ENCODE results near the gene AK8.

AK8 gene, protein sequence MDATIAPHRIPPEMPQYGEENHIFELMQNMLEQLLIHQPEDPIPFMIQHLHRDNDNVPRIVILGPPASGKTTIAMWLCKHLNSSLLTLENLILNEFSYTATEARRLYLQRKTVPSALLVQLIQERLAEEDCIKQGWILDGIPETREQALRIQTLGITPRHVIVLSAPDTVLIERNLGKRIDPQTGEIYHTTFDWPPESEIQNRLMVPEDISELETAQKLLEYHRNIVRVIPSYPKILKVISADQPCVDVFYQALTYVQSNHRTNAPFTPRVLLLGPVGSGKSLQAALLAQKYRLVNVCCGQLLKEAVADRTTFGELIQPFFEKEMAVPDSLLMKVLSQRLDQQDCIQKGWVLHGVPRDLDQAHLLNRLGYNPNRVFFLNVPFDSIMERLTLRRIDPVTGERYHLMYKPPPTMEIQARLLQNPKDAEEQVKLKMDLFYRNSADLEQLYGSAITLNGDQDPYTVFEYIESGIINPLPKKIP

DNA sequence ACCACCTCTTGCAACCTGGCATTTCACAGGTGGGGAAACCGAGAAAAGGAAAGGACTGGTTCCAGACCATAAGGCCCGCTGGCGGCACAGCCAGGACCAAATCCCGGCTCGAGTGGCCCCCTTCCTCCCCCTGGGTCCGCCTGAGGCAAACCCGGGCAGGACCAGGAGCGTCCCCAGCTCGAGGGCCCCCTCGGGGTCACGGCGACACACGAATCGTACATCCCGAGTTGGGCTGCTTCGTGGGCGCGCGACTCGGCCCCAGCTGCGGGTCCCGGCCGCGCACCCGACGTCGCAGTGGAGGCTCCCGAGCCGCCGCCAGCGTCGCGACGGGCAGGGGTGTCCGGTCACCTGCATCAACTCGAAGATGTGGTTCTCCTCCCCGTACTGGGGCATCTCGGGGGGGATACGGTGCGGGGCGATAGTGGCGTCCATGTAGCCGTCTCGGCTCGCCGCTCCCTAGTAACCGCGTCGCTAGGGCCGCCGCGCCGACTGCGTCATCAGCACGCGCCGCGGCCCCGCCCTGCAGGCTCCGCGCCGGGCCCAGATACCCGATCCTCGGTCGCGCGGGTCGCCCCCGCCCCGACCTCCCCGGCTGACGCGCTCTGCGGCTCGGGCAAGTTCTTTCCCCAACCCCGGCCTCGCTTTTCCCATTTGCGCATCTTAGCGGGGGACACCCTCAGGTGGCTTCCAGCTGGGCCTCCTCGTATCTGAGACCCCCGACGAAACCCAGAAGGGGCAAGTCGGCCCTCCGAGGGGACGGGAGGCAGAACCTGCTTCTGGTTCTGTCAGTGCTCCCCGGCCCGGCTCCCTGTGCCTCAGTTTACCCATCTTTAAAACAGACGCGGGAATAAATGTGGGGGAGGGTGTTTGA, at the start of gene AK8:
TSS of gene AK8 (minus strand) at position 461 of the 871 bp plus-strand sequence. CDS start at position 432, 29 bp downstream.
- peak; percentile 88 for DNase-seq

DNA sequence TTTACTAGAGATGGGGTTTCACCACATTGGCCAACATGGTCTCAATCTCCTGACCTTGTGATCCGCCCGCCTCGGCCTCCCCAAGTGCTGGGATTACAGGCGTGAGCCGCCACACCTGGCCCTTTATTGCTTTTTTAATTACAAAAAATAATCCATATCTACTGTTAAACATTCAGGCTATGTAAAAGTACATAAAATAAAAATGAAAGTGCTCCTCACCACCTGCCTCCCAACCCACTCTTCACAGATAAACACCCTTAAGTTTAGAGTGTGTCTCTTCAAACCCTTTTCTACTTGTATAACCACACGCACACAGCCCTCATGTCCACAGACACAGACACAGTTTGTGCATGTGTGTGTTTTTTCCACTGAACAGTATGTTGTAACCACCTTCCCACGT, 49.6 kb upstream of the AK8 start:
- DNase-seq = no peak

GRCh38 chr9:132923346-132923902, 45.3 kb upstream of the AK8 start:
- no peak for DNase-seq

- DNase-seq = no peak
These were observed 41.7 kb upstream of the AK8 start for GRCh38 chr9:132919614-132920268.

GRCh38 chr9:132914924-132915323, 36.8 kb upstream of the AK8 start:
- DNase-seq = no peak

GRCh38 chr9:132912131-132912530, 34.0 kb upstream of the AK8 start:
- no peak for DNase-seq

DNA sequence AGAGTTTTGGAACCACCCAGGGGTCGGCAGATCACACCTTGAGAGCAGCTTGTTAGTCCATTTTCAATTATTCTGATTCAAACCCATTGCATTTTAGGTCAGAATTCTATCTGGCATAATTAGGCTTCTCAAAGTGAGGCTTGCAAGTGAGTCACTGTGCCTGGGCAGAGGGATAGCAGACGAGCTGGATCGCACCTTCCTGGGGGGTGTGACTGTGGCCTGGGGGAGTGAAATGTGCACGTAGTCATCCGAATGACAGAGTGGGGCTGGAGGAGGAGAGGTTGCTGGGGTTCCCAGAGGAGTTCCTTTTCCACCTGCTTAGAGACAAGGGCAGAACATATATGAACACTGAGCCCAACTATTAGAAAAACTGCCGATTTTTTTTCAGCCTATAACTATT, 32.3 kb upstream of the AK8 start:
- no peak for DNase-seq

- DNase-seq = no peak
These were observed 31.2 kb upstream of the AK8 start for GRCh38 chr9:132909311-132909710.

DNA sequence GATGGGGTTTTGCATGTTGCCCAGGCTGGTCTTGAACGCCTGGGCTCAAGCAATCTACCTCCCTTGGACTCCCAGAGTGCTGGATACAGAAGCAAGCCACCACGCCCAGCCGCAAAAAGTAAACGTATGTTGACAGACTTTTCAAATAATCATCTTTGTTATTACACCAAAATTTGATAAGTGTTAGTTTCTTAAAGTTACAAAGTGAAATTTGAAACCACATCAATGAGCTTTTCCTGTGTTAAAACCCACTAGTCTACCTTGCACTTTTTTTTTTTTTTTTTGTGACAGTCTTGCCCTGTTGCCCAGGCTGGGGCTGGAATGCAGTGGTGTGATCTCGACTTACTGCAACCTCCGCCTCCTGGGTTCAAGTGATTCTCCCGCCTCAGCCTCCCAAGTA, 30.6 kb upstream of the AK8 start:
- DNase-seq = no peak

- no peak for DNase-seq
These were observed 27.6 kb upstream of the AK8 start for GRCh38 chr9:132905726-132906125.

- no peak for DNase-seq
These were observed 25.7 kb upstream of the AK8 start for GRCh38 chr9:132903574-132904492.

DNA sequence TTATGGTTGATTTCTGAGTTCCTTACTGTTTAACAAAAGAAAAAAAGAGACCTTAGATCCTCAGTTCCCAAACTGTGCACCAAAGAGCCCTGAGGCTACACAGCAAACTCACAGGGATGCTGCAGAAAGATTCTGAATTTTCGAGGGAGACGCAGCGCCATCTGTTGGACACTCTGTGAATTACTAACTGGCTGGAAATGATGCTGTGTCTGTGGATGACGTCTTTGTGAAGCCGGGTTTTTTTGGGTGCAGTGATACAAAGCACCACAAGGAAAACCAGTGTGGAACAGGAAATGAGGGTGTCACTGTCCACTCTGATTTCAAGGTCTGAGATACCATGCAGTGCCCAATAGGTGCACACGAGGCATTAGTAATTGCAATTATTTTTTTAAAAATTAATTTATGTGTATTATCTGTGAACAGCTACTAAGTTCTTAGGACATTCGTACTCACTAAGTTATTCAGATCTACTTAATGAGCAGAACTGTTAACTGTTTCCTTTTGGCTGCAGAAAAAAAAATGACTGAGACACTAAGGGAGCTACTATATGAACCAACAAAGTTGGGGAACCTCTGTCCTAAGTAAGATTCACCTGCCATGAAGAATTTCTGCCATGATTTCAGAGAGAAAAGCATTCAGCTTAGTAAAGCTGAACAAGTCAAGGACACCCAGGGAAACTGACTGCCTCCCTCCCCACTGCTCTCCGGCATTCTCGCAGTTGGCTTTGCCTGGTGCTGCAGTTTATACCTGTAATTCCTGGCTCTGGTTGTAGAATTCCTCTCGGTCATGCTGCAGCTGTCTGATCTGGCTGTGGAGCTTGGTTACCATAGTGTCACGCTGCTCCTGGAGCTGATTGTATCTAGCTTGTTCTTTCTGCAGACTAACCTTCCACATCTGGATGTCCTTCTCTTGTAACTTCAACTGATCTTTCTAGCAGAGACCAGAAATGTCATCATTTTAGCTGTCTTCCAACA, 24.1 kb upstream of the AK8 start:
- DNase-seq = peak; percentile 92

DNA sequence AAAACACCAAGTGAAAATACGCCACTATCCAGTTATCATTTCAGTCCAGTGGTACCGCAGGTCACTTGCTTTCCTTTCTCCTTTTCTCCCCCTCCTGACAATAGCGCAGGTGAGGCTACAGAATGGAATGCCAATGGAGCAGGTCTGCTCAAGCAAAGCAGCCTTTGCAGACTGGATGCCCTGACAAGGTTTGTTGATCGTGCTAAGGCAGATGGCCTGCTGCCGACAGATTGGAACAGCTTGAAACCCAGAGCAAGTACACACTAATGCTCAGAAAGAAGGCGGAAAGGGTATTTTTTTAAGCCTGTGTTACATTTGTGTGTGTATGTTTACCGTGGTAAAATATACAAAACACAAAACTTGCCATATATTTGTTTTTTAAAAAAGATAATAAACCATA, 20.0 kb upstream of the AK8 start:
- no peak for DNase-seq

DNA sequence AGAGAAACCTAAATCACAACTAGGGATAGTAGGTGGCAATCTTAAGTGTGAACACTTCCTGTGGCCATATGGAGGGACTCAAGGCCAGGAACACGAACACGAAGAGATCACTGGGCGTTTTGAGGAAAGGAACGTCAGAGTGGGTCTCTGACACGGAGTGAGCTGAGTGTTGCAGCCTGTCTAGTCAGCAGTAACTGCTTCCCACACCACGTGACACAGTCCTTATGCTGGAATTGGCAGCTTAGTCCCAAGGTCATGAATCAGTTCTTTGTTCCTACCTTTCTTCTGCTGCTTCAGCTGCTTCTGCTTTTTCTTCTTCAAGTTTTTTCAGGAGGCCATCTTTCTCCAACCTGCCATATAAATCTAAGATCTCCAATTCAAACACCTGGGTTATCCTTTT, 18.8 kb upstream of the AK8 start:
- DNase-seq = no peak

GRCh38 chr9:132896264-132896663, 18.2 kb upstream of the AK8 start:
- DNase-seq = no peak

DNA sequence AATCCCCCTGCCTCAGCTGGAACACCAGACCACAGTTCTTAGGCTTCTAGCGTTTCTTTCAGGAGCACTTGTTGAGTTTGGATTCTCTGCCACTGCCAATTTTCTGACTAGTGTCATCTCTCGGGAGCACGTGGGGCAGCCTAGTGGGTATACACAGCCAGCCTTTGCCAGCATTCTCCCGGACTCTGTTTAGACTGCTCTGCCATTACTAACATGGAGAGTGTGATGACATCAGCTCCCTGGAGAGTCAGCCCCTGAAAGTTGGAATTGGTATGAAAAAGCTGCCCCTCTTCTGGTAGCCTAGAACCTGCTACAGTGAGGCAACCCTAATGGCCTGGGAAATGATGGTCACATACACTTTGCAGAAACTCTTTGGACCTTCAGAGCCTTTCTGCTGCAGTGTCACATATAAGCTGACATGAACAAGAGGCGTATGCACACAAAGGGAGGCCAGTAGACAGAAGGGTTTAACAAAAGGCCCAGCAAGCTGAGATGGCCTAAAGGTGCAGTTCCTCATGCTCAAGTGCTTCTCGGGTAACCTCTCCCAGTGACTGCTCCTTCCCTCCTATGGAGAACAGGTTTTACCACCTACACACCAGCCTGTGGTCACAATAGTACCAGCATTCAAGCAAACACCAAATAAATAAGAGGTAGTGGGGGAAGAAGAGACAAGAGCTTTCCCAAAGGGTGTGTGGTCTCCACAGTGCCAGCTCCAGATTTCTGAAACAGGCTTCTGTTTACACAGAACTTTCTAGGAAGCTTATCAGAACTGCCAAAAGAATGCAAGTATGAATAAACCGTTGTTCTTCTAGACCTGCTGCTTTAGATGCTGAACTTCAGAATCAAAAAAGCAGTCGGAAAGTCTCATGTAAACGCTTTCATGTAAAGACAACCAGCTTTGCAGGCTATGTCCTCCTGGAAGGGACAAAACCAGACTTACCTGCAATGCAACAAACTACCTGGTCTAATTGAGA, 17.1 kb upstream of the AK8 start:
- peak; percentile 40 for DNase-seq

- no peak for DNase-seq
These were observed 16.3 kb upstream of the AK8 start for GRCh38 chr9:132894346-132894745.

DNA sequence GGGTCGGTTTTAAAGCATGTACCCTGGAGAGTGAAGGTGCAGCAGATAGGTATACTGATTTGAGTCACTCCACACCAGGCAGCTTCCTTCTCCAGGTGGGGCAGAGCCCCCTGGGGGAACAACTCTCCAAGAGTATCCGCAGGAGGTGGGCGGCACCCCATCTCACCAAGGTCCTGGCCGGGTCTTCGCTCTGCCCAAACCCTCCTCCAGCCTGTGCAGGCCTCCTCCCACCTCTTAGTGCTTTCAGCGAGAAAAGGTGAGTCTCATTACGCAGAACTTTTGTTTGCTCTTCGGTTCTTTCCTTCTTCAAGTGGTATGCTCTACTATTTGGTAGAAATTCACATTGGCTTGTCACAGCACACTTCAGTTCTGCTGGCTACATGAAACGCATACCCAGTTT, 14.3 kb upstream of the AK8 start:
- no peak for DNase-seq

DNA sequence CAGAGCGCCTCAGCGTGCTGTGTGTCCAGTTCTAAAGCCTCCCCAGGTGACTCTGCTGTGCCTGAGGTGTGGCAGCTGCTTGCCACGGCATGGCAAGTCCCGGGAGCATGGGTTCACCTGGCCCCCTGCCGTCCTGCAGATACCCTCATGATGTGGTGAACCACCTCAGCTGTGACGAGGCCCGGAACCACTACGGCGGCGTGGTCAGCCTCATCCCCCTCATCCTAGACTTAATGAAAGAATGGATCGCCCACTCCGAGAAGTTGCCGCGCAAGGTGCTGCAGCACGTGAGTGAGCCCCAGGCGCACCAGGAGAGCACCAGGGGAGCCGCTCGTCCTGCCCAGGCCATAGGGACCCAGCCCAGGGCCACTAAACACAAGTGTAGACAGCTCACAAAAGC, 10.1 kb upstream of the AK8 start:
- DNase-seq = no peak
